ENCODE data around the gene SEPTIN5.
A peak's percentile ranks its signal among the peaks of the same experiment; 100 is the strongest.
"Not testable (repeated sequence)": the region's sequence is repeated elsewhere in the genome, so short reads cannot be mapped to it uniquely, and the experiment has no call there.

SEPTIN5 gene

GRCh38 chr22:19714312-19715187 is at the start of gene SEPTIN5:
Gene SEPTIN5, plus strand, starts transcription at chr22:19714503. Its CDS starts 86 bp downstream, at chr22:19714589.
- DNase-seq = no peak

- DNase-seq = no peak
Observed at GRCh38 chr22:19664951-19665783, 49.1 kb upstream of the SEPTIN5 start.

- no peak for DNase-seq
Observed at GRCh38 chr22:19665784-19666672, 48.3 kb upstream of the SEPTIN5 start.

GRCh38 chr22:19666673-19667593 is 47.4 kb upstream of the SEPTIN5 start:
- DNase-seq = no peak

GRCh38 chr22:19667872-19668740 is 46.2 kb upstream of the SEPTIN5 start:
- no peak for DNase-seq

GRCh38 chr22:19668748-19669147 is 45.6 kb upstream of the SEPTIN5 start:
- no peak for DNase-seq

- no peak for DNase-seq
Observed at GRCh38 chr22:19669570-19669969, 44.7 kb upstream of the SEPTIN5 start.

- no peak for DNase-seq
Observed at GRCh38 chr22:19671316-19671715, 43.0 kb upstream of the SEPTIN5 start.

GRCh38 chr22:19672054-19672776 is 42.1 kb upstream of the SEPTIN5 start:
- DNase-seq = no peak

GRCh38 chr22:19673660-19674059 is 40.6 kb upstream of the SEPTIN5 start:
- DNase-seq = no peak

- DNase-seq = no peak
Observed at GRCh38 chr22:19674129-19674928, 40.0 kb upstream of the SEPTIN5 start.

GRCh38 chr22:19674929-19675253 is 39.4 kb upstream of the SEPTIN5 start:
- no peak for DNase-seq

- DNase-seq = no peak
Observed at GRCh38 chr22:19675428-19675827, 38.9 kb upstream of the SEPTIN5 start.

GRCh38 chr22:19676437-19676836 is 37.9 kb upstream of the SEPTIN5 start:
- DNase-seq = not testable (repeated sequence)

GRCh38 chr22:19678949-19679521 is 35.3 kb upstream of the SEPTIN5 start:
- DNase-seq = no peak

GRCh38 chr22:19679522-19680101 is 34.7 kb upstream of the SEPTIN5 start:
- peak; percentile 55 for DNase-seq

GRCh38 chr22:19680287-19680881 is 33.9 kb upstream of the SEPTIN5 start:
- no peak for DNase-seq
